ENCODE data around the gene OOSP3.
"Not testable (repeated sequence)": the region's sequence is repeated elsewhere in the genome, so short reads cannot be mapped to it uniquely, and the experiment has no call there.

OOSP3 gene

GRCh38 chr11:59877325-59877724 lies 1.3 kb upstream of the OOSP3 start:
- no peak for DNase-seq (ENCODE audit: low spot score)

GRCh38 chr11:59877784-59878183 lies 798 bp upstream of the OOSP3 start:
- no peak for DNase-seq (ENCODE audit: low spot score)

GRCh38 chr11:59879567-59879966 lies 985 bp downstream of the OOSP3 start:
- DNase-seq (ENCODE audit: low spot score), result no peak

- DNase-seq (ENCODE audit: low spot score), result no peak
These were observed 5.0 kb downstream of the OOSP3 start for GRCh38 chr11:59883597-59883996.

DNA sequence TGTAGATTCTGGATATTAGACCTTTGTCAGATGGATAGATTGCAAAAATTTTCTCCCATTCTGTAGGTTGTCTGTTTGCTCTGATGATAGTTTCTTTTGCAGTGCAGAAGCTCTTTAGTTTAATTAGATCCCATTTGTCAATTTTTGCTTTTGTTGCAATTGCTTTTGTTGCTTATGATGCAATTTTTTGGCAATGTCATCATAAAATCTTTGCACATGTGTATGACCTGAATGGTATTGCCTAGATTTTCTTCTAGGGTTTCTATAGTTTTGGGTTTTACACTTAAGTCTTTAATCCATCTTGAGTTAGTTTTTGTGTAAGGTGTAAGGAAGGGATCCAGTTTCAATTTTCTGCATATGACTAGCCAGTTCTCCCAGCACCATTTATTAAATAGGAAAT lies 8.6 kb downstream of the OOSP3 start:
- not testable (repeated sequence) for DNase-seq (ENCODE audit: low spot score)

- DNase-seq (ENCODE audit: low spot score), result no peak
These were observed 13.2 kb downstream of the OOSP3 start for GRCh38 chr11:59891781-59892181.

- no peak for DNase-seq (ENCODE audit: low spot score)
These were observed 16.0 kb downstream of the OOSP3 start for GRCh38 chr11:59894616-59895015.

- DNase-seq (ENCODE audit: low spot score), result no peak
These were observed 19.5 kb downstream of the OOSP3 start for GRCh38 chr11:59898046-59898445.

DNA sequence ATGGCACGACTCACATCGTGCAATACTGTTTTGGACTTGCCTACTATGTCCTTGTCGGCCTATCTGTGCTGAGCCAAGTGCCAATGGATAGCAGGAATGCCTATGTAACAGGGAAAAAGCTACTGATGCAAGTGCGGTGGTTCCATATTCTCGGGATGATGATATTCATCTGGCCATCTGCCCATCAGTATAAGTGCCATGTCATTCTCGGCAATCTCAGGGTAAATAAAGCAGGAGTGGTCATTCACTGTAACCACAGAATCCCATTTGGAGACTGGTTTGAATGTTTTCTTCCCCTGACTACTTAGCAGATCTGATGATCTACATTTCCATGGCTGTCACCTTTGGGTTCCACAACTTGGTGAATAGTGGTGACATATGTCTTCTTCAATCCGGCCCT lies 20.1 kb downstream of the OOSP3 start:
- DNase-seq (ENCODE audit: low spot score), result no peak

DNA sequence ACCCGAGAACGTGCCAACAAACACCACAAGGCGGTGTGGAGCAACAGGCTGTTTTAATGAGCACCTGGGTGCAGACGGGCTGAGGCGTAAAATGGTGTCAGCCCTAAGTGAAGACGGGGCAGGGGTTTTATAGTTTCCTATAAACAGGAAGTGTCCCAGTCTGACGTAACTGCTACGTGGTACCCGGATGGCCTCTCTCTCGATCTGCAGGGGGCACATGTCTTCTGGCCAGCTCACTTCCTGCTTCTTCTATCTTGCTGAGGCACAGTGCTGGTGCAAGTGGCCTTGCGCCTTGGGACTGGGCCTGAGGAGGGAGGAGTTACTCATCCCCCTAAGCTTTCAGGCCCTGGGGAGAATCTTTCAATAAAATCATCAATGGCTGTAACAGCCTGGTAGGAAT lies 20.9 kb downstream of the OOSP3 start:
- no peak for DNase-seq (ENCODE audit: low spot score)

DNA sequence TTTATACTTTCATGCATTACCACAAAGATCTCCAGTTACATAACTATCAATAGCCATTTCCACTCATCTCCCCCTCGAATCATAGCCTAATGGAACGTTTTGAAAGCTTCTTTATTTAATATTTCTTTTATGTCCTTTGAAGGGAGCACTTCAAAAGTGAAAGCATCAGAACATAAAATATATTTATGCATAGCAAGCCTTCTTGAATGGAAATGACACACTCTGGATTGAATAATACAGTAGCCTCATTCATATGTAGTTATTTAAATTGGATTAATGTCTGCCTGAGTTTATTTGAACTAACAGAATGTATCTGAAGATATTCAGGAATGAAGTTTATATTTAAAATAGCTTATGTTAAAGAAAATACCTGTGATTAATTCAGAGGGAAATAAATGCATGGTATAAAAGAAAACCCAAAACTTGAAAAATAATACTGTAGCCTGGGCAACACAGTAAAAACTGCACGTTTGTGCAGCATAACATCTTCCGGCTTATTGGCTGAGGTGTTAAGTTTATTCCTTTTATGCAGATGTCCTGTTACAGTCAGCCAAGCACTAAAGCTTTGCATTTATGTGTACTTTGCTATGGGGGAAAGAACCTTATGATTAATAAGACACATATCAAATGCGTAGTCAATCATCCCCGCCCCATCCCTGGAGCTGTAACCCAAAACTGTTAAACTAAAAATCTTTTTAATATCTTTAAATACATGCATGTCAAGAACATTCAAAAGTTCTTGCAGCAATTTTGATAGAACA lies 22.0 kb downstream of the OOSP3 start:
- DNase-seq (ENCODE audit: low spot score), result no peak

DNA sequence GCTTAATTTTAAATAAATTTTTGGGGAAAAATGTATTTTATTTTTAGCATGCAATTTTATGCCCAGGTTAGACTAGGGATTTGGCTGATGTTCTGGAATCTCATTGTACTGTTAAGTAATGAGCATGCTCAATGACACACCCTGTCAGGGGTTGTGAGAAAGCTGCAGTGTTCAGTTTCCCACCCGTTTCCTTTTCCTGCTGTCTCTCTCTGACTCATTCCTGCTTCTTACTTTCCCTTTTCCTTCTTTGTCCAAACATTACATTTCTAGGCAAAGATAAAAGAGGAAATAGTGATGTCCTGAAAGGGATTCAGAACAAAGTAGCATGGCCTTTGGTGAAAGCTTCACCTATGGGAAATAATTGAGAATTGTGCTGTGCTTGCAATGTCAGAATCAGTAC lies 22.7 kb downstream of the OOSP3 start:
- no peak for DNase-seq (ENCODE audit: low spot score)

- DNase-seq (ENCODE audit: low spot score), result not testable (repeated sequence)
These were observed 25.0 kb downstream of the OOSP3 start for GRCh38 chr11:59903569-59903968.

DNA sequence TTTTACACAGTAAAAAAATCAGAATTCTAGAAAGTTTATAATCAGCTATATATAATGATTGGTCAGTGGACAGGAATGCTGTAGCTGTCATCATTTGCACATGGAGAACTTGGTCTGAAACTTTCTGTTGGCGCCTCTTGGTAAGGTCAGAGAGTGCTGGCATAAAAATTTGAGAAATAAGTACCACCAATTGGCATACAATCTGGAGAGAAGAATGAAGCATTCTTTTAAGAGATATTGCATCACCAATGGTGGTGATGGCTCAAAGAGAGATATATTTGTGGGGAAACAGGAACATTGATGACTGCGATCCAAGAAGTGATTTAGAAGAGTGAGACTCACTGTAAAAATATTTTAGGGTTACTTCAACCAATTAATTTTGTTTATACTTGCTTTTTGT lies 39.9 kb downstream of the OOSP3 start:
- DNase-seq (ENCODE audit: low spot score), result no peak

GRCh38 chr11:59918987-59919589 lies 40.5 kb downstream of the OOSP3 start:
- DNase-seq (ENCODE audit: low spot score), result peak; percentile 23

GRCh38 chr11:59923813-59924212 lies 45.2 kb downstream of the OOSP3 start:
- no peak for DNase-seq (ENCODE audit: low spot score)

DNA sequence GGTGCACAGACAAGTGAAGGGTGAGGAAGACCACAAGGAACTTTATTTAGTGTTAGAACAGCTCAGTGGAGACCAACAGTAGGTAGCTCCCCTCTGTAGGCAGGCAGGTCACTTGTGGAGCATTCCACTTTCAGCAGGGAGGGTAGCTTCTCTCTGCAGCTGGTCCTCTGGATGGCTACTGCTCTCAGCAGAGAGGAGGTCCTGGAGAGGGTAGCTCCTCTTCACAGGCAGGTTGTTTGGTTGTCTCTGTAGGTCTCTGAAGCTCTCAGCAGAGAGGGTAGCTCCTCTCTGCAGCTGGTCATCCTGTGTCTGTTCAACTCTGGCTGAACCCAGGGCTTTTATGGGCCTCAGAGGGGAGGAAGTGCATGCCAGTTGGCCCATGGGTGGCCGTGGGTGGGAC lies 53.1 kb downstream of the OOSP3 start:
- DNase-seq (ENCODE audit: low spot score), result no peak

- no peak for DNase-seq (ENCODE audit: low spot score)
These were observed 59.5 kb downstream of the OOSP3 start, which contains the start of gene OOSP1 for GRCh38 chr11:59938132-59938531. Gene OOSP1 (plus strand): TSS chr11:59938432. CDS start chr11:59938455, 23 bp downstream.

- DNase-seq (ENCODE audit: low spot score), result no peak
These were observed 60.1 kb downstream of the OOSP3 start for GRCh38 chr11:59938718-59939117.

- no peak for DNase-seq (ENCODE audit: low spot score)
These were observed 60.9 kb downstream of the OOSP3 start for GRCh38 chr11:59939482-59939881.

- DNase-seq (ENCODE audit: low spot score), result no peak
These were observed 62.5 kb downstream of the OOSP3 start for GRCh38 chr11:59941091-59941490.

GRCh38 chr11:59943997-59944714 lies 65.6 kb downstream of the OOSP3 start:
- DNase-seq (ENCODE audit: low spot score), result no peak

- no peak for DNase-seq (ENCODE audit: low spot score)
These were observed 66.1 kb downstream of the OOSP3 start for GRCh38 chr11:59944720-59945119.

All from CD4-positive, alpha-beta T cell treated with Interleukin-15 for 4 hours (primary cell).